Measurements from ENCODE around the gene IGSF21. TPM values are rescaled to one million over a fixed set of nuclear protein-coding genes. Genes with fewer than 3 reads are reported as not detected.
A peak's percentile ranks its signal among the peaks of the same experiment; 100 is the strongest.

IGSF21 gene
- polyA plus RNA-seq, 1 of the 3 experiments (the other 2 are of a cell fraction), result not detected

GRCh38 chr1:18137759-18138345, 30.3 kb downstream of the IGSF21 start (continued):
- TF ChIP-seq MXI1 (IDR thresholded peaks at IDR 0.05; ENCODE audit: low read depth, low read length) (peak; percentile 90; the same call in 1 of the 2 replicates), USF1 (IDR thresholded peaks at IDR 0.05; ENCODE audit: borderline replicate concordance, low read depth) (no peak), MAX (IDR thresholded peaks at IDR 0.05; ENCODE audit: low read depth) (no peak), FOXM1 (IDR thresholded peaks at IDR 0.05; ENCODE audit: low read depth) (no peak), IRF3 (IDR thresholded peaks at IDR 0.05; ENCODE audit: low read depth, low read length) (no peak), RCOR1 (IDR thresholded peaks at IDR 0.05; ENCODE audit: low read length) (peak; percentile 89), RXRA (IDR thresholded peaks at IDR 0.05; ENCODE audit: borderline replicate concordance, low read depth) (no peak), EP300 (IDR thresholded peaks at IDR 0.05; ENCODE audit: borderline replicate concordance in 1 of 2, low read depth in 1 of 2, low read length in 1 of 2) (peak in 1 of 2 experiments; percentile 97; a peak in 2 of 4 replicates), NFIC (IDR thresholded peaks at IDR 0.05; ENCODE audit: borderline replicate concordance) (no peak), REST (IDR thresholded peaks at IDR 0.05; ENCODE audit: low read depth, low read length) (no peak), YY1 (IDR thresholded peaks at IDR 0.05; ENCODE audit: low read depth) (no peak), SIN3A (IDR thresholded peaks at IDR 0.05; ENCODE audit: borderline replicate concordance, low read depth, low read length) (no peak), FOXJ3 (CRISPR knock-in tag; IDR thresholded peaks at IDR 0.05) (peak; percentile 75; the same call in 1 of the 2 replicates), ELF1 (IDR thresholded peaks at IDR 0.05) (no peak), NRF1 (IDR thresholded peaks at IDR 0.05; ENCODE audit: low read depth, low read length) (no peak), USF2 (IDR thresholded peaks at IDR 0.05; ENCODE audit: borderline replicate concordance, low read depth, low read length) (no peak)
